ENCODE data around the gene ZBTB43. TPM values are rescaled to one million over a fixed set of nuclear protein-coding genes. Genes with fewer than 3 reads are reported as not detected.
"Not testable (repeated sequence)": the region's sequence is repeated elsewhere in the genome, so short reads cannot be mapped to it uniquely, and the experiment has no call there.

ZBTB43 gene
- total RNA-seq, 1 donor from 2014 or later: 20.3 TPM

- Mint-ChIP-seq H3K36me3 (ENCODE audit: unreplicated experiment) (no peaks in the 10 kb centered on the region), H3K9me3 (ENCODE audit: unreplicated experiment) (no peaks in the 10 kb centered on the region), H3K27ac (ENCODE audit: unreplicated experiment) (no peak overlapping the region), H3K4me3 (ENCODE audit: unreplicated experiment) (no peak overlapping the region), H3K27me3 (ENCODE audit: unreplicated experiment) (peaks cover 43% of the 10 kb centered on the region), H3K4me1 (ENCODE audit: unreplicated experiment) (peaks cover 6% of the 10 kb centered on the region)
- DNase-seq (ENCODE audit: extremely low spot score, unreplicated experiment): no peak
- no peak for TF ChIP-seq CTCF (IDR thresholded peaks at IDR 0.05)
These were observed 27.1 kb upstream of the ZBTB43 start for GRCh38 chr9:126777733-126778132.

- H3K4me1 Mint-ChIP-seq (ENCODE audit: unreplicated experiment): peaks cover 6% of the 10 kb centered on the region
- no peaks in the 10 kb centered on the region for H3K36me3 Mint-ChIP-seq (ENCODE audit: unreplicated experiment)
- no peak for DNase-seq (ENCODE audit: extremely low spot score, unreplicated experiment)
- no peak overlapping the region for H3K27ac Mint-ChIP-seq (ENCODE audit: unreplicated experiment)
- H3K27me3 Mint-ChIP-seq (ENCODE audit: unreplicated experiment): peaks cover 42% of the 10 kb centered on the region
- H3K9me3 Mint-ChIP-seq (ENCODE audit: unreplicated experiment): no peaks in the 10 kb centered on the region
- TF ChIP-seq CTCF (IDR thresholded peaks at IDR 0.05): no peak
- H3K4me3 Mint-ChIP-seq (ENCODE audit: unreplicated experiment): no peak overlapping the region
These were observed 26.7 kb upstream of the ZBTB43 start for GRCh38 chr9:126778141-126778540.

DNA sequence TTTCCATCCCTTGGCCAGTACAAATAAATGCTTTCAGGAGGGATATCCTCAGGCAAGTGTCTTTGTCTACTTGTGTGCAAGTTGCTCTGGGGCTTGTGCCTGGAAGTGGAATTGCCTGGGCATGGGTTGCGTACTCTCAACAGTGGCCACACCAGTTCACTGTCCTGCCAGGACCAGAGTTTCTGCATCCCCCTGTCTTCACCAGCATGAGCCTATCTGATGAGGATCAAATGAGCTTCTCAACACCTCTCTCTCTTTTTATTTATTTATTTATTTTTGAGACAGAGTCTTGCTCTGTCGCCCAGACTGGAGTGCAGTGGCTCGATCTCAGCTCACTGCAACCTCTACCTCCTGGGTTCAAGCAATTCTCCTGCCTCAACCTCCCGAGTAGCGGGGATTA lies 26.1 kb upstream of the ZBTB43 start:
- not testable (repeated sequence) for H3K9me3 Mint-ChIP-seq (ENCODE audit: unreplicated experiment); DNase-seq (ENCODE audit: extremely low spot score, unreplicated experiment); H3K4me3 Mint-ChIP-seq (ENCODE audit: unreplicated experiment); H3K4me1 Mint-ChIP-seq (ENCODE audit: unreplicated experiment); H3K27ac Mint-ChIP-seq (ENCODE audit: unreplicated experiment); H3K36me3 Mint-ChIP-seq (ENCODE audit: unreplicated experiment)
- peaks cover 36% of the 10 kb centered on the region for H3K27me3 Mint-ChIP-seq (ENCODE audit: unreplicated experiment)

DNA sequence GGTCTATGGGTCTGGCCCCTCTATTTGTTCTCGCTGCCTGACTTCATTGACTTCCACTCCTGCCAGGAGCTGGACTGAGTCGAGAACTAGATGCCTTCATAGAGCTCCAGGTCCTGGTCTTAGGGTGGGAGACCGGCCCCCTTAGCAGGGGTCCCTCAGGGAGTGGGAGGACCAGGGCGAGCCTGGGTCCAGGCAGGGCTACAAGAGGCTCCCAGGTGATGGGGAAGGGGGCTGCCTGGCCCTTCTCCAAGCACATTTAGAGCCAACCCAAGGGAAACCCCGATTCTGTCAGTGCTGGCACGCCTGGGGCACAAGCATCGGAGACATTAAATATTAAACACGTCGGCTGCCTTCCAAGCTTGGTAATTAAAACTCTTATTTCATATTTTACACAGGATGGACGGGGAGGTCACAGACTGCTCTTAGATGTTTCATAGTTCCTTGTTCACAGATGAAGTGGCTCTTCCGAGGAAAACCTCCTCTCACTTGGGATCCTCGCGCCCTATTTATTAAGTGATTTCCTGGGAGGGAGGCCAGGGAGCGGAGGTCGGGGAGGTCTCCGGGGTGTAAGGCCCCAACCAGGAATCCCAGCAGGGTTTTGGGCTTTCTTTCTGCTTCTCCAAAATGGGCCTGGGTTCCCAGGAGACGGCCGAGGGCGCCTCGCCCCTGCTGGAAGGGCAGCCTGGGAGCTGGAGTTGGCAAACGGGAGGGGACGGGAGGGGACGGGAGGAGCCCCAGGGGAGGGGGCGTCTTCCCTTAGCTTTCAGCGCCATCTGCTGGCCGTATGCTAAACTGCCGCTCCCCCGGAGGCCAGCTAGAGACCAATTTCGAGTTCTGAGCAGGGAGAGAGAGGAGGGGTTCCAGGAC lies 23.4 kb upstream of the ZBTB43 start:
- Mint-ChIP-seq H3K9me3 (ENCODE audit: unreplicated experiment) (no peaks in the 10 kb centered on the region), H3K36me3 (ENCODE audit: unreplicated experiment) (no peaks in the 10 kb centered on the region), H3K4me3 (ENCODE audit: unreplicated experiment) (no peak overlapping the region), H3K27ac (ENCODE audit: unreplicated experiment) (no peak overlapping the region), H3K4me1 (ENCODE audit: unreplicated experiment) (peaks cover 6% of the 10 kb centered on the region), H3K27me3 (ENCODE audit: unreplicated experiment) (peaks cover 22% of the 10 kb centered on the region)
- peak; percentile 94 for DNase-seq (ENCODE audit: extremely low spot score, unreplicated experiment)
- peak; percentile 99 for TF ChIP-seq CTCF (IDR thresholded peaks at IDR 0.05)

- TF ChIP-seq CTCF (IDR thresholded peaks at IDR 0.05): no peak
- Mint-ChIP-seq H3K27ac (ENCODE audit: unreplicated experiment) (no peak overlapping the region), H3K4me3 (ENCODE audit: unreplicated experiment) (no peak overlapping the region), H3K27me3 (ENCODE audit: unreplicated experiment) (peaks cover 28% of the 10 kb centered on the region), H3K9me3 (ENCODE audit: unreplicated experiment) (no peaks in the 10 kb centered on the region), H3K36me3 (ENCODE audit: unreplicated experiment) (no peaks in the 10 kb centered on the region), H3K4me1 (ENCODE audit: unreplicated experiment) (peaks cover 6% of the 10 kb centered on the region)
- no peak for DNase-seq (ENCODE audit: extremely low spot score, unreplicated experiment)
These were observed 22.8 kb upstream of the ZBTB43 start for GRCh38 chr9:126782053-126782388.
